ENCODE measurements around the gene EMCN.
"Not testable (repeated sequence)": the region's sequence is repeated elsewhere in the genome, so short reads cannot be mapped to it uniquely, and the experiment has no call there.

Gene EMCN

DNA sequence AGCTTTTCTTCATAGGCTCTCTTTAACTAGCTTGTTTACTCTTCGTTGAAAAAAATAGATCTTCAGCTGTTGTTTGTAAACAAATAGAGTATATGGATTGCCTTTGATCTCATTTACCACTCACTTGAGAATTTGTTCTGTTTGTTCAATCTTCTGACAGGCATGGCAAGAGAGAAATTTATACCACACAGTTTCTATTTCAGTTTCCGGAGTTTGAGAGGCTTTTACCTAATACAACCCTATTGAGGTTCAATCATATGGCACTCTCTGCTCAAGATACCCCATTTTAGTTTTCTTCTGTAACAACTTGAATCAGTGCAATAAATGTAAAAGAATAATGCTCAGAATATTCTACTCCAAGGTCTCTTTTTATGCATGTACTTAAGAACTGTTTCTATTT is 148.0 kb downstream of the EMCN start:
- DNase-seq: no peak

DNA sequence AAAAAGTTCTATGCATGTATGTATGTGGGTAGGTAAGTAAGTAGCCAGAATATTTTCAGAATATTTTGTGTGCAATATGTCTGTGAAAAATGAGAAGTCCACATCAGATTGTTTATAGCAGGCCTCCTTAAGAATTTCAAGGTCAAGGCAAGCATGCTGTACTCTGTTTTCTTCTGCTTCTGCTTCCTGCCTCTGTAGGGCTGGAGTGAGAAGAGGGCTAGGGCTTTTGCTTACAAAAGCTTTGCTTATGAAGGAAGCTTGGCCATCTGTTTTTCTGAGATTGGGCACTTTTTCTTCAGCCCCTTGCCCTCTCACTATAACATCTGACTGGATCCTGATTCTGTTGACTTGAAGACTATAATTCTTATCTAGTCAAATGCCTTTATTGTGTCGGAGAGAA is 150.4 kb downstream of the EMCN start:
- no peak for DNase-seq

DNA sequence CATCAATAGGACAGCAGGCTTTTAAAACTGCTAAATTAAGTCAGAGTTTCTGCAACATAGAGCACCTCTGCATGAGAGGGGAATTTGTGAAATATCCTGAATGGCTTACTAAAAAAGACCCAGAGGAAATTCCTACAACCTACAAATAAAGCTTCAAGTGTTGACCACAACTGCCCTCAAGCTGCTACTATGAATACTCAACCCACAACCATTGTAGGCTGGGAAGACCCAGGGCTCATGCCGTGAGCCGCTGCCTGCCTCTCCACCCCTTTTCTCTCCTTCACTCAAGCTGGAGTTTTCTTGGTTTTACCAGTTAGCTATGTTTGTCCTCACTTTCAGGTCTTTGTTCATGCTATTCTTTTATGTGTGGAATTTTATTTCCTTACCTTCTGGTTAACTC is 151.6 kb downstream of the EMCN start:
- DNase-seq: no peak

DNA sequence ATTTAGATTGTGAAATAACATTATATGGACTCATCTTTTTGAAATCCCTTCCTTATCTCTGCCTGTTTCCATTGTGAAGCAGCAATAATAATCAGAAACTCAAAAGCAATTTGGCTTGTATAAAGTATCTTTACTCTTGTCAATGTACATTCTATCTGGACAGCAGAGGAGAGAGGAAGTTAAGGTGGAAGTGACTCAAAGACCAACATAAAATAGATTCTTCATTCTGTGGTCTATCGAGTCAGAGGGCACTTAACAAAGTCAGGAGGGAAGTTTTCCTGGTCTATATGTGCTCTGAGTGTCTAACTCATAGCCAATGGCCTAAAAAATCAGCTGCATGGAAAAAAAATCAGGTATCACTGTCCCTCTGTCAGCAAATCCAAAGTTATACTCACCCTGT is 155.5 kb downstream of the EMCN start:
- no peak for DNase-seq

DNA sequence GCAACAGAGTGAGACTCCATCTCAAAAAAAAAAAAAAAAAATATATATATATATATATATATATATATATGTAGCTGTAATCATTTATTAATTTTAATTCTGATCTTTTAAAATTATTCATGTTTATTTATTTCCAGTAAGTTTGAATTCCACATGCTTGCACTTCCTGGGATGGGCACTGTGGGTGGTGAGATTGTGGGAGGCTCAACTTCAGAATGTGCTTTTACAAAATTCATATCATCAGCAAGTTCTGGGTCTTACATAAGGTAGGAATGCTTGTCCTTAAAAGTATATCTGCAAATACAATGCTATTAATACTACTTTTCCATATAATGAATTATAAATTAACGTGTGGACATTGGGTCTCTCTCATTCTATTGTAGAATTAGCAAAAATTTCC is 156.5 kb downstream of the EMCN start:
- DNase-seq: no peak

DNA sequence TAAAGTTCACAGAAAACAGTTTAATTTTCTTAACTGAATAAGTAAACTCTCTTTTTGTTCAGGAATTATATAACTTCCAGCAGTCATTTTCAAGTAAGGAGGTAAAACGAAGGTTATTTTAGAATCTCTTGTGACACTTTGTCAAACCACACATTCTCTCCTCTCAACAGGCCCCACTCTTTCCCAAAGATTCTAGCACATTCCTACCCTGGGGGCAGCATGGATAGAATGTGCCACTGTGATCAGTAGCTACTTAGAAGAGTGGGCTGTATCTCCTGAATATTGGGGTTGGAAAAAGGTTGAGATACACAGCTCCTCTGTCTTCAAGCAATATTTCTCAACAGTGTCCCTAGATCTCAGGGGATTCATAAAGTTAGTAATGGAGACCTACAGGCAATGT is 157.6 kb downstream of the EMCN start:
- DNase-seq: no peak

DNA sequence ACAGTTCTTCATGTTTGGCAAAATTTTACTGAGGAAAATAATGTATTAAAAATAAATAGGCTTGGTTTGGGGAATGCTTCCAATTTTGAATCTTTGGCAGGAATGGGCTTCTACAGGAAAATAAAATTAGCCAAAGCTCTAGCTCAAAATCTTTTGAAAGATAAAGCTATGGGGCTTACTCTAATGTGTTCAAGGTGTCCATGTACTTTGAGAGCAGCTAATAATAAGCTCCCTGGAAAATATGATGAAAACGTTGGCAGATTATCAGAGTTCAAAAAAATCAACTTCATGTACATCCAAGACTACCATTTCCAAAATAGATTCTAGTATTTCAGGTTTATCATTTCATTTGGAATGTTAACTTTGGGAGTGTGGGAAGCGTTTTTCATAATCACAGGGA is 158.4 kb downstream of the EMCN start:
- DNase-seq: no peak

DNA sequence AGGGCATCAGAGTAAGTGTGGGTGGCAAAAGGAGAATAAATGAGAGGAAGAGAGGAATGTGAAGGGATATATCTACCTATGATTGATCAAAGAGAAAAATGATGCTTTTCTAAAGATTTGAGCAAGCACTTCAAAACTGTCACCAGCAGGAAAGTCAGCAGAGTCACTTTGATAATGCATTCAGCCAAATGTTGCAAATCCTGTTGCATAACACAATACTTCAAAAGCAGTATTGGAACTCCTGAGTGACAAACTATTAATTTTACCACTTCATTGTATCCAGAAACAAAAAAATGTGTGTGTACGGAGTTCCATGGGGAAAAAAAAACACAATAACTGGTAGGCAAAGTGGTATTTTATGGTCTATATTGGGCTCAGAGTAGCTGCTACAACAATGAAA is 160.3 kb downstream of the EMCN start:
- DNase-seq: no peak

DNA sequence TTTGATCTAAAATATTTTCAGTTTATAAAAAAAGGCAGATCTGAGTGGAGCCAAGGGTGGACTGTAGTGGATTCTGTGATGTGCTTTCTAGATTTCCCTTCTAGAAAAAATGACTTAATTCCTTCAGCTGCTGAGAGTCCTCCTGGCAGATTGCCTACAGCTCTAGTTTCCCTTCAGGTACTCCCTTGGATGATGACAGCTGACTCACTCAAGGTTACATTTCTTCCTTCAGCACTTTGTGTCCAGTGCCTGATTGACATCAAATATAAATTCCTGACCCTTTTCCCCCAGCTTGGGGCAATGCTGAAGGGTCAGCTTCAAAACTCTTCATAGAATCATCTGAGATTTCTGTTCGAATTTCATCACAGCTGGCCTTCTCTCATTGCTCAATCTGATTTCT is 161.7 kb downstream of the EMCN start:
- no peak for DNase-seq

DNA sequence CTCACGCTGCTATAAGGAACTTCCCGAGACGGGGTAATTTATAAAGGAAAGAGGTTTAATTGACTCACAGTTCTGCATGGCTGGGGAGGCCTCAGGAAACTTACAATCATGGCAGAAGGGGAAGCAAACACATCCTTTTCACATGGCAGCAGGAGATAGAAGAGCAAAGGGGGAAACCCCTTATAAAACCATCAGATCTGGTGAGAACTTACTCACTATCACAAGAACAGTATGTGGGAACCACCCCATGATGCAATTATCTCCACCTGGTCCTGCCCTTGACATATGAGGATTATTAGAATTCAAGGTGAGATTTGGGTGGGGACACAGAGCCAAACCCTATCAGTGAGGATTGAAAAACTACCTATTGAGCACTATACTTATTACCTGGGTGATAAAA is 165.5 kb downstream of the EMCN start:
- not testable (repeated sequence) for DNase-seq

DNA sequence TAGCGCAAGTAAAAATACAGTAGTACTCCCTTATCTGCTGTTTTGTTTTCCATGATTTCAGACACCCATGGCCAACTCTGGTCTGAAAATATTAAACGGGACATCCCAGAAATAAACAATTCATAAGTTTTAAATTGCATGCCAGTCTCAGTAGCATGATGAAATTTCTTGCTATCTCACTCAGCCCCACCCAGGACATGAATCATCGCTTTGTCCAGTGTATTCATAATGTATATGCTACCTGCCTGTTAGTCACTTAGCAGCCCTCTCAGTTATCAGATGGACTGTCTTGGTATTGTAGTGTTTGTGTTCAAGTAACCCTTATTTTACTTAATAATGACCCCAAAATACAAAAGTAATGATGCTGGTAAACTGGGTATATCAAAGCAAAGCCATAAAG is 169.3 kb downstream of the EMCN start:
- no peak for DNase-seq

DNA sequence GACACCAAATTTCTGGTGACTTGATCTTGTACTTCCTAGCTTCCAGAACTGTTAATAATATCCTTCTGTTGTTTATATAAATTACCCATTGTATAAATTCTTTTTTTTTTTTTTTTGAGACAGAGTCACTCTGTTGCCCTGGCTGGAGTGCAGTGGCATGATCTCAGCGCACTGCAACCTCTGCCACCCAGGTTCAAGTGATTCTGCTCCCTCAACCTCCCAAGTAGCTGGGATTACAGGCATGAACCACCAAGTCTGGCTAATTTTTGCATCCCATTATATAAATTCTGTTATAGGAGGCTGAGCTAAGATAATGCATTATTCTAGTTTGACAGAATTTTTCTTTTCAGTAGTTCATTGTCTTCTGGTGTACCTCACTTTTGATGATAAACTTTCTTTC is 170.6 kb downstream of the EMCN start:
- DNase-seq: no peak

DNA sequence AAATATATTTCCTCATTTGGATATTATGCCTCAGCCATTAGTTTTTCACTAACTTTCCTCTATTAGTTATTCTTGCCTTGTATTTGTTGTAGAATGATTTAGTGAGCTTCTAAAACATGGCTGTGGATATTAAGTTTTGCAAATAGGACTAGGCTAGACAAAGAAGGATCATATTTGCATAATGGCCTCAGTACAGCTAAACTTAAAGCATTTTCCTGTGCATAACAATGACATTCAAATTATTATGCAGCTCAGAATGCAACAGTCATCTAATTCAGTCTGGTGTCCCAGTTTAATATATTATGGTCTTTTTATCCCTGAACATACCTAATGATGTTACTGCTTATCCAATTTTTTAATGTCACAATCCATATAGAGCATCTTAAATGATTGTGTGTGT is 172.2 kb downstream of the EMCN start:
- no peak for DNase-seq

Measured in stimulated activated CD8-positive, alpha-beta memory T cell treated with anti-CD3 and anti-CD28 coated beads, Interleukin-4, amount 100 ng/mL, for 48 hours (primary cell).